Measurements from ENCODE around the gene OR4D2. TPM values are rescaled to one million over a fixed set of nuclear protein-coding genes. Genes with fewer than 3 reads are reported as not detected.

The OR4D2 gene
- total RNA-seq, 3 donors from 2014 or later, result not detected

- intact Hi-C loops (cut with DNase I, micrococcal nuclease), result no loop called here
- Histone ChIP-seq H3K4me3 (no peak within 1 kb of the TSS), H3K9me3 (no peaks in the 10 kb centered on the region), H3K36me3 (ENCODE audit: low read depth) (no peaks in the 10 kb centered on the region), H3K4me1 (ENCODE audit: low read depth) (no peaks in the 10 kb centered on the region)
- TF ChIP-seq CTCF (IDR thresholded peaks at IDR 0.05), result no peak
- DNase-seq (no peak), ATAC-seq (no peak)
Measured at GRCh38 chr17:58192612-58193011, 25.8 kb downstream of the OR4D2 start, which contains the start of gene EPX. Gene EPX (plus strand): TSS chr17:58192726. CDS start chr17:58192847, 121 bp downstream.

- no peak for TF ChIP-seq CTCF (IDR thresholded peaks at IDR 0.05)
- Histone ChIP-seq H3K36me3 (ENCODE audit: low read depth) (no peaks in the 10 kb centered on the region), H3K4me1 (ENCODE audit: low read depth) (no peaks in the 10 kb centered on the region), H3K9me3 (no peaks in the 10 kb centered on the region), H3K4me3 (no peak overlapping the region)
- intact Hi-C loops (cut with DNase I, micrococcal nuclease), result no loop called here
- ATAC-seq (no peak), DNase-seq (no peak)
Measured at GRCh38 chr17:58193641-58194255, 27.0 kb downstream of the OR4D2 start.

- ATAC-seq, result no peak
- intact Hi-C loops (cut with DNase I, micrococcal nuclease), result no loop called here
- Histone ChIP-seq H3K4me1 (ENCODE audit: low read depth) (no peaks in the 10 kb centered on the region), H3K4me3 (no peak overlapping the region), H3K36me3 (ENCODE audit: low read depth) (no peaks in the 10 kb centered on the region), H3K9me3 (no peaks in the 10 kb centered on the region)
- no peak for TF ChIP-seq CTCF (IDR thresholded peaks at IDR 0.05)
- DNase-seq, result no peak
Measured at GRCh38 chr17:58195518-58196123, 28.8 kb downstream of the OR4D2 start.

- no peaks in the 10 kb centered on the region for H3K36me3 ChIP-seq (ENCODE audit: low read depth)
- TF ChIP-seq CTCF (IDR thresholded peaks at IDR 0.05), result no peak
- DNase-seq, result no peak
- ATAC-seq, result no peak
- H3K9me3 ChIP-seq, result no peaks in the 10 kb centered on the region
- H3K4me1 ChIP-seq (ENCODE audit: low read depth), result no peaks in the 10 kb centered on the region
- no peak overlapping the region for H3K4me3 ChIP-seq
- intact Hi-C loops (cut with DNase I, micrococcal nuclease), result no loop called here
Measured at GRCh38 chr17:58196610-58197009, 29.8 kb downstream of the OR4D2 start.

GRCh38 chr17:58200024-58200633, 33.3 kb downstream of the OR4D2 start:
- Histone ChIP-seq H3K9me3 (no peaks in the 10 kb centered on the region), H3K4me1 (ENCODE audit: low read depth) (no peaks in the 10 kb centered on the region), H3K36me3 (ENCODE audit: low read depth) (no peaks in the 10 kb centered on the region), H3K4me3 (no peak overlapping the region)
- DNase-seq (peak in 2 of 3 donors; percentile 50 to 52), ATAC-seq (peak; percentile 77)
- TF ChIP-seq CTCF (IDR thresholded peaks at IDR 0.05), result peak; percentile 13
- intact Hi-C loops (cut with DNase I, micrococcal nuclease), result no loop called here

All from mucosa of descending colon (tissue), 3 donors.